Peyer's patch (tissue), 4 donors: ENCODE results near the gene UGT2A1. TPM values are rescaled to one million over a fixed set of nuclear protein-coding genes. Genes with fewer than 3 reads are reported as not detected.

Experiments
- DNase-seq, 3 donors: peaks; one replicate each; pipeline ENCODE4 v3.0.0-alpha.2; 2017 to 2019
- H3K27ac ChIP-seq, 4 donors: fragments of 200-600 bp; sonication (generic); one replicate each; pipeline ENCODE4 v1.5.1; 2016 to 2019
- H3K27me3 ChIP-seq, 2 donors: fragments of 200-600 bp; sonication (generic); one replicate each; pipeline ENCODE4 v1.5.1; 2019
- H3K36me3 ChIP-seq, 3 donors: fragments of 200-600 bp; sonication (generic); one replicate each; pipeline ENCODE4 v1.5.1; 2016 to 2019
- H3K4me1 ChIP-seq, 4 donors: fragments of 200-600 bp; sonication (generic); one replicate each; pipeline ENCODE4 v1.5.1; 2016 to 2019
- H3K4me3 ChIP-seq, 4 donors: fragments of 200-600 bp; sonication (generic); 1 replicate in 3 of 4; 2 replicates in 1 of 4; pipeline ENCODE4 v1.5.1; 2016 to 2019; ENCODE audit warnings: mild to moderate bottlenecking in 1 of 4
- H3K9me3 ChIP-seq, 4 donors: fragments of 200-600 bp; sonication (generic); one replicate each; pipeline ENCODE4 v1.5.1; 2016 to 2019; ENCODE audit warnings: mild to moderate bottlenecking in 1 of 4
- POLR2A ChIP-seq, 2 donors: fragments of 450-650 bp; IDR thresholded peaks; one replicate each; pipeline ENCODE4 v1.5.1; 2017; ENCODE audit warnings: antibody characterized with exemption in 2 of 2, mild to moderate bottlenecking in 2 of 2, moderate library complexity in 2 of 2
- small RNA-seq, 2 donors: library from RNA; depleted of rRNA; stranded (forward); fragments of <200 nt; gene quantifications; one replicate each; pipeline ENCODE3, GENCODE V24; 2016
- total RNA-seq, 4 donors: library from RNA; depleted of rRNA; stranded (reverse); fragments of >200 nt; gene quantifications; one replicate each; pipeline ENCODE4 v1.1.0, GENCODE V29; 2016
- TF ChIP-seq, protein P1 (sequence below), 6 experiments: fragments of 450-650 bp in 4 of 6; fragments of 200-600 bp in 2 of 6; sonication (generic) in 1 of 6; IDR thresholded peaks; one replicate each; pipeline ENCODE4 v1.5.1; 2017 to 2019; ENCODE audit warnings: antibody characterized with exemption in 6 of 6, mild to moderate bottlenecking in 3 of 6, moderate library complexity in 1 of 6

Gene UGT2A1
- total RNA-seq, 4 donors from 2014 or later = not detected

GRCh38 chr4:69549651-69550050 lies 103.4 kb downstream of the UGT2A1 start:
- Histone ChIP-seq H3K27me3 (no peaks in the 10 kb centered on the region), H3K36me3 (no peaks in the 10 kb centered on the region), H3K9me3 (no peaks in the 10 kb centered on the region), H3K27ac (no peak overlapping the region), H3K4me3 (no peak overlapping the region), H3K4me1 (no peaks in the 10 kb centered on the region)
- TF ChIP-seq POLR2A (IDR thresholded peaks at IDR 0.05) = no peak
- TF ChIP-seq, protein P1, sequence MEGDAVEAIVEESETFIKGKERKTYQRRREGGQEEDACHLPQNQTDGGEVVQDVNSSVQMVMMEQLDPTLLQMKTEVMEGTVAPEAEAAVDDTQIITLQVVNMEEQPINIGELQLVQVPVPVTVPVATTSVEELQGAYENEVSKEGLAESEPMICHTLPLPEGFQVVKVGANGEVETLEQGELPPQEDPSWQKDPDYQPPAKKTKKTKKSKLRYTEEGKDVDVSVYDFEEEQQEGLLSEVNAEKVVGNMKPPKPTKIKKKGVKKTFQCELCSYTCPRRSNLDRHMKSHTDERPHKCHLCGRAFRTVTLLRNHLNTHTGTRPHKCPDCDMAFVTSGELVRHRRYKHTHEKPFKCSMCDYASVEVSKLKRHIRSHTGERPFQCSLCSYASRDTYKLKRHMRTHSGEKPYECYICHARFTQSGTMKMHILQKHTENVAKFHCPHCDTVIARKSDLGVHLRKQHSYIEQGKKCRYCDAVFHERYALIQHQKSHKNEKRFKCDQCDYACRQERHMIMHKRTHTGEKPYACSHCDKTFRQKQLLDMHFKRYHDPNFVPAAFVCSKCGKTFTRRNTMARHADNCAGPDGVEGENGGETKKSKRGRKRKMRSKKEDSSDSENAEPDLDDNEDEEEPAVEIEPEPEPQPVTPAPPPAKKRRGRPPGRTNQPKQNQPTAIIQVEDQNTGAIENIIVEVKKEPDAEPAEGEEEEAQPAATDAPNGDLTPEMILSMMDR (IDR thresholded peaks at IDR 0.05) = no peak
- no peak for DNase-seq

DNA sequence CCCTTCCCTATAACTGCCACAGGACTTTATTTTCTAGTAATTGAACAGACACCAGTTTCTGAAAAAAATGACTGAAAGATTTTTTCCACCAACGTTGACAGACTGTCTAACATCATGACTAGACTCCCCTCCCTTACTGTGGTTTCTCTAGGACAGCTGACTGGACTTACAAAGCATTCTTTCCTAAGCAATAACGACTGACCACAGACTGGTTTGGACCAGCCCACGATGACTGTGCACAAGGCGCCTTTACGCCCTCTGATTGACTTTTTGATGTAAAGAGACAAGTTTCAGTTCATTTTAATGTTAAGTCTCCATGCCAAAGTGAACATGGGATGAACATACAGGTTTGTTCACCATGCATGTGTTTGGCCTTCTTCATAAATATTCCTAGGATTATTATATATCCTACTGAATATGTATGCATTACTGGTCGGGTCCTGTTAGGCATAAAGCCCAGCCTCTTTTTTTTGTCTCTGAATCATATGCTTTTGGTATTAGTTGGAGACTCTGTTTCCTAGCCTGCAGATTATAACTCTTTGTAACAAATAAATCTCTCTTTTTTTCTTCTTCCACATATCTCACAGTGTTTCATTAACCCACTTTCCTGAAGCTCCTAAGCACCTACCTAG lies 106.8 kb downstream of the UGT2A1 start:
- no peak for DNase-seq
- TF ChIP-seq, protein P1 (IDR thresholded peaks at IDR 0.05) = no peak
- no peak for TF ChIP-seq POLR2A (IDR thresholded peaks at IDR 0.05)
- no peaks in the 10 kb centered on the region for H3K4me1 ChIP-seq
- no peaks in the 10 kb centered on the region for H3K9me3 ChIP-seq
- no peaks in the 10 kb centered on the region for H3K36me3 ChIP-seq
- H3K27me3 ChIP-seq = no peaks in the 10 kb centered on the region
- no peak overlapping the region for H3K27ac ChIP-seq
- no peak overlapping the region for H3K4me3 ChIP-seq

Small RNAs within 50 kb of the gene (small RNA-seq; reads per million reads assigned to genes)
- 0 reads per million in 2 donors for gene UGT2A2

Other genes with a start within 250 kb of the UGT2A1 start
- not detected for gene UGT2B4, start 157.3 kb downstream of the UGT2A1 start, total RNA-seq
- gene UGT2A2, start 13.6 kb downstream of the UGT2A1 start, total RNA-seq = not detected
- gene SULT1B1, start 107.4 kb upstream of the UGT2A1 start, total RNA-seq = 100 to 1,000 TPM in 2 of 4 donors, 10 to 100 TPM in 2; 15.7 to 137 (median 99.9) TPM
- gene SULT1E1, start 206.9 kb upstream of the UGT2A1 start, total RNA-seq = 10 to 100 TPM in 3 of 4 donors, 1 to 10 TPM in 1; 8.3 to 67.3 (median 44.1) TPM